GM18858 (cell line): ENCODE measurements around the gene MT4.
"Not testable (repeated sequence)": the region's sequence is repeated elsewhere in the genome, so short reads cannot be mapped to it uniquely, and the experiment has no call there.

Experiments
- ATAC-seq: cut with Tn5 transposase; IDR thresholded peaks from one replicate; pipeline ENCODE4 v1.9.1; 2021; ENCODE audit not compliant: unreplicated experiment

Gene MT4

DNA sequence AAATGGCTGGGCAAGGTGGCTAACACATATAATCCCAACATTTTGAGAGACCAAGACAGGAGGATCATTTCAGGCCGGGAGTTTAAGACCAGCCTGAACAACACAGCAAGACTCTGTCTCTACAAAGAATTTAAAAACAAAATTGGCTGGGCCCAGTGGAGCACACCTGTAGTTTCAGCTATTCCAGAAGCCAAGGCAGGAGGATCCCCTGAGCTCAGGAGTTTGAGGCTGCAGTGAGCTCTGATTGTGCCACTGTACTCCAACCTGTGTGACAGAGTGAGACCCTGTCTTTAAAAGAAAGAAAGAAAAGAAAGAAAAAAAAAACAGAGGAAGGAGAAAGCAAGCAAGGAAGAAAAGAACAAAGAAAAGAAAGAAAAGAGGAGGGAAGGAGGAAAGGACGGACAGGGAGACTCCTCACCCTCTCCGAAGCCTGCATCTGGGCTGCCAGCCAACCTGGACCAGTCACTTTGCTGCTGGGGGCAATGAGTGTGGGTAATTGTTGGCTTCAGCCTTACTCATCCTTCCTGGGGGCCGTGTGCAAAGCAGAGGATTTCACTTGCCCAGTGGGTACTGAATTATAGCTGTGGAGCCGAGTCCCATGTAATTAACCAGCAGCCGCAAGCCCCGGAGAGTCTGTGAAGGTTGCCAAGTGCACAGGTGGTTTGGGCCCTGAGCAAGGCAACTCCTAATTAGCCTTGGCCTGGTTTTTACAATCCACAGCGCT lies 6.7 kb upstream of the MT4 start:
- no peak for ATAC-seq

DNA sequence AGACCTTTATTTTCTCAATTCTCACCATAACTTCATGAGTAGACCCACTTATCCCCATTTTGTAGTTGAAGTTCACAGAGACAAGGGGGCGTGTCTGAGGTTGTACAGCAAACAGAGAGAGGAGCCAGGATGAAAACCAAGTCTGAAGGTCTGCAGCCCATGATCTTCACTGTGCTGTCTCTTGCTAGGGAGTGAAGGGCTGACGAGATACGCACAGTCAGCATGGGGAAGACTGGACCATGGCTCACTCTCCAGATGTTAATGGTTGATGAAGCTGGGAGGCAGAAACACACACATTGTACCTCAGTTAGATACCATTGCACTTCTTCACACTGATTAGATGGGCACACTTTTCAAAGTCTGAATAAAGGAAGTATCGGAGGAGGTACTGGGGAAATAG lies 5.8 kb upstream of the MT4 start:
- ATAC-seq = no peak

DNA sequence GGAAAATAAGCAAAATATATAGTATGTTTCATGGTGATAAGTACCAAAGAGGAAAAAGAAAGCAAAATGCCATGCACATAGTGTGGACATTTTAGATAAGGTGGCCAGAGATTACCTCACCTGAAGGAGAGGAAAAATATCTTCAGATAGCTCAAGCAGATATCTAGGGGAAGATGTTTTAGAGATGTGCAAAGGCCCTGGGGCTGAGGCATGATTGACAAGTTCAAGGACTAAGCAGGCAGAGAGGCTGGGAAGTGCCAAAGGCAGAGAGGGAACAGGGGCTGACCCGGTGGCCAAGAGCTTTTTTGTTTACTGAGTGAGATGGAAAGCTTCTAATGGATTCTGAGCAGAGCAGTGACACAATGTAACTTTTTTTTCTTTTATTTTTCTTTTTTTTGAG lies 4.4 kb upstream of the MT4 start:
- no peak for ATAC-seq

DNA sequence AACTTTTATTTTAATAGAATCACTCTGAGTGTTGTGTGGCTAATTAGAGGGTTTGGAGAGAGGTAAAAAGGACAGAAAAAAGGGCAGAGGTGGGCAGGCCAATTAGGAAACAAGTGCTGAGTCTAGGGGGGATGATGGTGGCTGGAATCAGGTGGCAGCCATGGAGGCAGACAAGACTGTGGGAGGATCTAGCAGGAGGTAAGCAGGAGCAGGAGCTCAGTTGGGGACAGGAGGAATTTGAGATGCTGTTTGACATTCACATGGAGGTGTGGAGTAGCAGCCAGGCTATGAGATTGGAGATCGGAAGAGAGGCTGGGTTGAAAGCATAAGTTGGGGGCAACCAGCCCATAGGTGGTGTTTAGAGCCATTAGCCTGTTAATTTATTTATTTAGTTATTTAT lies 3.7 kb upstream of the MT4 start:
- no peak for ATAC-seq

DNA sequence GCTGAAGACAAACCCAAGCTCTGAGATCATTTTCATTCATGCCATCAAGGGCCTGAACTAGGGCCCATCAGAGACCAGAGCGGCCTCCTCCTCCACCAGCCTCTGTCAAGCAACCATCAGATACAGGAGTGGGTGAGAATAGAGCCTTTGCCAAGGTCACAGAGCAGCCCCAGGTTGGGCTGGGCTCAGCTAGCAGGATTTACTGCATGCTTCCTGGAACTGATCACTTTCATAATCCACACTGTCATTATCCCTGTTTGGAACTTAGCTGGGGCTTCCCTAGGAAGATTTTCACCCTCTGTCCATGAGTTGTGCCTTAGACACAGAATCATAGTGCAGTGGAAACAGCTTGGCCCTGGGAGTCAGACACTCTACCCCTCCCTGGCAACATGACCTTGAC lies 5.1 kb downstream of the MT4 start:
- no peak for ATAC-seq

DNA sequence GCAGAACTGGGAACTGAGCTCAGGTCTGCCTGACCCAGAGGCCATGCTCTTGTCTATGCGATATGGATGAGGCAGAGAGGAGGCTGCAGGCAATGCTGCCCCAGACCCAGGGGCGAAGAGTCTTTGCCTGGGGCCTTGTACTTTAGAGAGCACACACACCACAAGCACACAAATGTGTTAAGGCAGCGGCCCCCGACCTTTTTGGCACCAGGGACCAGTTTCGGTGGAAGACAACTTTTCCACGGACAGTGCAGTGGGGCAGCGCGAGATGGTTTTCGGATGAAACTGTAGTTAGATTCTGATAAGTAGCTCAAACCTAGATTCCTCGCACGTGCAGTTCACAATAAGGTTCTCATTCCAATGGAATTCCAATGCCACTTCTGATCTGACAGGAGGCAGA lies 6.7 kb downstream of the MT4 start:
- no peak for ATAC-seq

DNA sequence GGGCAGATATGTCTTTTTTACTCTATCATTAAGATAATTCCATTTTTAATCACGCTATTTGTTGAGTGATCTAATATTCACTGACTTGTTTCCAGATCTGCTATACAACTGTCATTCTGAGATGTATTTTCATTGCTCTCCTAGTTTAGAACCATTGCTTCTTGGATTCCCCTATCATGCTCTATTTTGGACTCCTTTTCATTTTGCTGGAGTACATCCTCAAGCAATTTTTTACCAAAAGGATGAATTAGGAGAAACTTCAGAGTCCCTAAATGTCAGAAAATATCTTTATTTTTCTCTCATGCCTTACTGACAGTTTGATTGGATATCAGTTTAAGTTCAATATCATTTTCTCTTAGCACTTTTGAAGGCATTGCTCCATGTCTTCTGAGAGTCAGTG lies 9.8 kb downstream of the MT4 start:
- no peak for ATAC-seq

DNA sequence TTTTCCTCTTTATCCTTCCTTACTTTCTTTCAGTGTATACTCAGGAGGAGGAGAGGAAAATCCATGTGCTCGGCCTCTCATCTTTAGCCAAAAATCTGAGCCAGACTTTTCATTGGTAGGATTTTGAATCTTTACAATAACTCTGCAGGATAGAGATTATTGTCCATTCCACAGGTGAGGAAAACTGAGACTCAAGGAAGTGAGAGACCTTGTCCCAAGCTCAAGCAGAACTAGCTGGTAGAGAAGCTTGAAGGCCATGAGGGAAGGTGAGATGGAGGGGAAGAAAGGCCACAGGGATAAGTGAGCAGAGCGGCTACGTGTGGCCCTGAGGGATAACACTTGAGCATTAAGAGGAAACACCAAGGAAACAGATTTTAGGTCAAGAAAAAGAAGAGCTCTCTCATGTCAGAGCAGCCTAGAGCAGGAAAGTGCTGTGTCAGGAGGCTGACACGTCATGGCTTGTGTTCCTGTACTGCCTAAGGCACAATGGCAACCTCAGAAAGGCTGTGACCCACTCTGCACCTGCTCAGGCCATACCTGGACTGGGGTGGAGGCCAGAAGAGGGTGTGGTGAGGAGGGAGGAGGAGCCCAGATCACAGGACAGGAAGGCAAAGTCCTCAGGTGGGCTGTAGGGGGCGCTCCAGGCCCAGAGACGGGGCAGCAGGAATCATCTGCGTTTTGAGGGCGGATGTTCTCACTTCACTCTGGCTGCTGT lies 11.9 kb downstream of the MT4 start:
- ATAC-seq = peak; percentile 62

DNA sequence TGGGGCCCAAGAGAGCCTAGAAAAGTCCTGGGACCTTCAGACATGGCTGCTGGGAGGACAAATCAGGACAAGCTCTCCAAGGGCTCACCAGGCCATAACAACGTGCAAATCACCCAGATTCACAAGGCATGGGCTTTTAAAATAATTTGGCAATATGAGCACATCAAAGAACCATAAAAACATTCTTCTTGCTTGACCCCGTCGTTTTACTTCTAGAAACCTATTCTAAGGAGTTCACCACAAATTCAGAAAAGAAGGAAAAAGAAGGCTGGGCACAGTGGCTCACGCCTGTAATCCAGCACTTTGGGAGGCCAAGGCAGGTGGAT lies 12.4 kb downstream of the MT4 start:
- ATAC-seq = no peak

DNA sequence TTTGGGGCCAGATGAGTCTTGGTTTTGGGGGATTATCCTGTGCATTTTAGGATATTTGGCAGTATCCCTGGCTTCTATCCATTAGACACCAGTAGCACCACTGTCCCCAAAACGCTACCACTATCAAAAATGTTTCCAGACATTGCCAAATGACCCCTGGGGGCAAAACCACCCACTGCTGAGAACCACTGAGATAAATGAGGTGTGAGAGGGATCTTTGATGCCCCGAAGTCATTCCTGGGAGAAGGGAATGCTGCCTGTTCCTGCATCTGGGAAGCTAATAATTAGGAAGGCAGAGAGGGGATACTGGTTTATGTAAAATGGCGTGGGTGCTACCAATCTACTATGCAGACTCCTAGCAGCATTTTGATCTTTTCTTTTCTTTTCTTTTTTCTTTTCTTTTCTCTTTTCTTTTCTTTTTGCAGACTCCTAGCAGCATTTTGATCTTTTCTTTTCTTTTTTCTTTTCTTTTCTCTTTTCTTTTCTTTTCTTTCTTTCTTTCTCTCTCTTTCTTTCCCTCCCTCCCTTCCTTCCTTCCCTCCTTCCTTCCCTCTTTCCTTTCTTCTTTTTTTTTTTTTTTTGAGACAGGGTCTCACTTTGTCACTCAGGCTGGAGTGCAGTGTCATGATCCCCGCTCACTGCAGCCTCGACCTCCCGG lies 15.6 kb downstream of the MT4 start:
- ATAC-seq = no peak

DNA sequence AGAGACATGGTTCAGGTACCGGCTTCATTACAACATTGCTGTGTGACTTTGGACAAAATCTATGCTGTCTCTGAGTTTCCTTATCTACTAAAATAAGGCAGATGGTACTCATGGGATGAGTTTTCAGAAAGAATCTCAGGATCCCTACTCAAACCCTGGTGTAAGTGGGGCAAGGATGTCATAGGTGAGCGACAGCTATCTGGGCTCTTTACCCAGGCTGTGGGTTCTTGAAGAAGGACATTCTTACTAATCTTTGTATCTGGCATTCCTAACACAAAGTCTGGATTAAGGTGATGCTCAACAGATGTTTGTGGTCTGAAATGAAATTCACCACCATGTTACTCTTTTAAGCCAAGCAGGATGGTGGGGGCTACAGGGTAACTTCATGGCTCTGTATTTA lies 18.0 kb downstream of the MT4 start:
- not testable (repeated sequence) for ATAC-seq

DNA sequence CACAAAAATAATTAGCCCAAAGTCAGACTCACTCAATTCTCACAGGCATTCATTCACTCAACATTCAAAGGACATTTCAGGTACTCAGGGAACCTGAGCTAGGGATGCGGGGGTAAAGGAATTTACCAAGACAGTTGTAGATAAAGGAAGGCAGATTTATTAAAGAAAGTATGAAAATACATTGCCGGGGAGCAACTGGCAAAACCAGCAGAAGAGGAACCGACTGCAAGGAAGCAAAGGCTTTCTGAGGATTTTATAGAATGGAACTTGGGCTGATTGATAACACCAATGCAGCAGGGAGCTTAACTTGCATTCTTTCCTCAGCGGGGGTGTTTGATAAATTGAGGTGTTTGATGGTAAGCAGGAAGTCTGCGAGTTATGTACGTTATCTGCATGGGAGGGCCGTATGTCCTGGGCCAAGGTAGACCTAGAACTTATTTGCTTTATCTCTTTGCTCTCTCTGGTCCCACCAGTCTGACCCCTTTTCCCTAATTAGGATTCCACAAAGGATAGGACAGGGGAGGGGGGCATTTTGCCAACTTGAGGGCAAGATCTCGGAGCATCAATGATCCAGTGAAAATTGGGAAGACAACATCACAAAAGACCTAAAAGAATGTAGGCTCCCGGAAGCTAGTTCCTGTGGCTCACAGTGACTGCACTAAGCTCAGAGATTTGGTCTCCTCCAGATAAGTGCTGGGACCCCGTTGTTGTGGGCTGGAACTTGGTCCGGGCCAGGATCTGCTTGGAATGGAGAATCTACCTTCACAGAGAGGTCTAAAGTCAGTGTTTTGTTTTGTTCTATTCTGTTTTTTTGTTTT lies 18.7 kb downstream of the MT4 start:
- no peak for ATAC-seq

DNA sequence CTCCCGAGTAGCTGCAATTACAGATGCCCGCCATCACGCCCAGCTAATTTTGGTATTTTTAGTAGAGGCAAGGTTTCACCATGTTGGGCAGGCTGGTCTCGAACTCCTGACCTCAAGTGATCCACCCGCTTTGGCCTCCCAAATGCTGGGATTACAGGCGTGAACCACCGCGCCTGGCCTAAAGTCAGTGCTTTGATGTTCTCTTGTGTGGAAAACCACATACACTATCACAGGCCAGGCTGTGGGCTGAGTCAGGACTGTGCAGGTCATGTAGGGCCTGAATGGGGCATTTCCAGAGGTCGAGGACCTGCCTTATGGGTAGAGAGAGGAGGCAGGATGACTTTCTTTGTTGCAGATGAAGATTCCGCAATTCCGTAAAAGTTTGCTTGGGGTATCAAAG lies 19.4 kb downstream of the MT4 start:
- no peak for ATAC-seq

DNA sequence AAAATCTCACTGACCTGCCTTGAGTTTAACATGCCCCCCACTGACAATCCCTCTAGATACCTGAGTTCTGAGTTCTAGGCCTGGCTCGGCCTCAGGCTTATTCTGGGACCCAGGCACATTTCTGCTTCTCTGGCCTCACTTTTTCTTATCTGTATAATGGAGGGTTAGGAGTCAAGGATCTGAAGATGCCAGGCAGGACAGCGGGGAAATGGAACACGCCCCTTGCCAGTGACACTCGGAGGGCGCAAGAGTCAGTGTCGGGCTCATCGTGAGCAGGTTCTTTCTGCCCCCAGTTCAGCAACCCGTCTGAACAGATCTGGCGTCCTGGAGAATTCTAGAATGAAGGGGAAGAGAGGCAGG lies 23.9 kb downstream of the MT4 start:
- ATAC-seq = no peak

DNA sequence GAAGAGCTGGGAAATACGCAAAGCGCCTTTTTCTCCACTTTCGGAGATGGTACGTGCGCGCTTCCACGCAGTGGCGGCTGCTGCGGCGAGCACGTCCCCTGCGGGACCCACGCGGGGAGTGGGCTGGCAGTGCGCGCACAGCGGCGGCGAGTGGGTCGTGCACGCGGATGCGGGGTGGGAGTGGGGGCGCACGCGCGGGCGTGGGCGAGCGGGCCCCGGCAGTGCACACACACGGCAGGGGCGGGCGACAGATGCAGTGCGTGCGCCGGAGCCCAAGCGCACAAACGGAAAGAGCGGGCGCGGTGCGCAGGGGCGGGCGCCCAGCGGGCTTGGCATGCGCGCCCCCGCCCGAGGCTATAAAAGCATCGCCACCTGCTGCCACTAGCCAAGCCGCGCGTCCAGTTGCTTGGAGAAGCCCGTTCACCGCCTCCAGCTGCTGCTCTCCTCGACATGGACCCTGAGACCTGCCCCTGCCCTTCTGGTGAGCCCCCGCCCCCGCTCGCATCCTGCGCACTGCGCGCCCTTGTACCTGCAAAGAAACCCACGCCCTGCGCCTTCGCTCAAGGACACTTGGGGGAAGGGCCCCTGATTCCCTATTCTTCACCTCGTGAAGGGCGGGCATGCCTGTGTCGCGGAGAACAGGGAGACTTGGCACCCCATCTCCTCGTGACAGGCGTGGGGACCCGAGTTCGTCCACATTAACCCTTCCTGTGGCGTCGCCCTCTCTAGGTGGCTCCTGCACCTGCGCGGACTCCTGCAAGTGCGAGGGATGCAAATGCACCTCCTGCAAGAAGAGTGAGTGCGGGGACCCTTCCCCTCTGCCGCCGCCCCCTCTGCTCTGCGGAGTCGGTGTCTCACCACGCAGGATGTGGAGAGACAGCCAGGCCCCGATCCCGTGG lies 24.5 kb downstream of the MT4 start, which contains the start of gene MT3:
Gene MT3, plus strand, starts transcription at position 388 of the 899 bp plus-strand sequence. Its CDS starts 63 bp downstream, at position 451.
- no peak for ATAC-seq

DNA sequence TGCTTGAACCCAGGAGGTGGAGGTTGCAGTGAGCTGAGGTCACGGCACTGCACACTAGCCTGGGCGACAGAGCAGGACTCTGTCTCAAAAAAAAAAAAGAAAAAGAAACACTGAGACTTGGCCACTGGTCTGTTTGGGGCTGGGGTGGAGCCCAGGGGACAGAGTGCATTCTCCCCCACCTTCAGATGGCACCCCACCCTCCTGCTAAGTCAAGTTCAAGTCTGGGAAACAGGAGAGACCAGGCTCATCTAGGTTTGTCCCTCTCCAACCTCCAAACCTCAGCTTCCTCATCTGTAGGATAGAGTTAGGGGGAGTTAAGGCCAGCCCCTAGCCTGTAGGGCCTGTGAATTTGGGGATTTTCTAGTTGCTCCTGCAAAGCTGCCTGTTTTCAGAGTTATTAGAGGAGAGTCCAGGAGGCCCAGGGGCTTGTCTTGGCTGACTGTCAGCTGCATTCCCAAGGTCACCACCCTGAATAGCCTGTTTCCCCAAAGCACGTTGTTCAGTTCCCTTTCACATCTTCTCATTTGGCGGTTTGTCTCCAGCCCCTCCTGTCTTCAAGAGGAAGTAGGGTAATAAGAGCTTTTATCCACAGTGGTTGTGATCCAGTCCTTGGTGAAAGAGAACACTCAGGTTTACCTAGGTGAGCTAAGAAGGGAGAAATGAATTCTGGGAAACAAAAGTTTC lies 26.6 kb downstream of the MT4 start:
- no peak for ATAC-seq

DNA sequence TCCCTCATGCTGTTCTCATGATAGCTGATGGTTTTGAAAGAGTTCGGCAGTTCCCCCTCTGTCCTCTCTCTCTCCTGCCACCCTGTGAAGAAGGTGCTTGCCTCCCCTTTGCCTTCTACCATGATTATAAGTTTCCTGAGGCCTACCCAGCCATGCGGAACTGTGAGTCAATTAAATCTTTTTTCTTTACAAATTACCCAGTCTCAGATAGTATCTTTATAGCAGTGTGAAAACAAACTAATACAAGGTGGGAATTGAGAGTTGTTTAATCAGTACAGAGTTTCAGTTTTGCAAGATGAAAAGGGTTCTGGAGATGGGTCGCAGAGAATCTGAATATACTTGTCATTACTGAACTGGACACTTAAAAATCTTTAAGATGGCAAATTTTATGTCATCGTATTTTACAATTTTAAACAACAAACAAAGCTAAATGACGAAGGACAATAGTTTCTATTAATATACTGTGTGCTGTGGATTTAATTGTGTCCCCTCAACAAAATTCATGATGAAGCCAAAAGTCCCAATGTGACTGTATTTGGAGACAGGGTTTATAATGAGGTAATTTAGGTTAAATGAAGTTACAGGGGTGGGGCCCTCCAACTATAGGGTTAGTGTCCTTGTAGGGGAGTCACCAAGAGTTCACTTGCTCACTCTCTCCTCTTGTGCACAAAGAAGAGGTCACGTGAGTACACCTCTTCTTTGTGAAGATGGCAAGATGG lies 28.9 kb downstream of the MT4 start:
- no peak for ATAC-seq

DNA sequence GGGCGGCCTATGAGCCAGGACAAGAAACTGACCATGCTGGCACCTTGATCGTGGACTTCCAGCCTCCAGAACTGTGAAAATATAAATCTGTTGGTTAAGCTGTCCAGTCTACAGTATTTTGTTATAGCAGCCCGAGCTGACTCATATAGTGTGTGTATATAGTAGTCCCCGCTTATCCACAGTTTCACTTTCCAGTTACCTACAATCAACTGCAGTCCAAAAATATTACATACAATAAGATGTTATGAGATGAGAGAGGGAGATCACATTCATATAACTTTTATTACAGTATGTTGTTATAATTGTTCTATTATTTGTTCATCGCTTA lies 29.4 kb downstream of the MT4 start:
- no peak for ATAC-seq

DNA sequence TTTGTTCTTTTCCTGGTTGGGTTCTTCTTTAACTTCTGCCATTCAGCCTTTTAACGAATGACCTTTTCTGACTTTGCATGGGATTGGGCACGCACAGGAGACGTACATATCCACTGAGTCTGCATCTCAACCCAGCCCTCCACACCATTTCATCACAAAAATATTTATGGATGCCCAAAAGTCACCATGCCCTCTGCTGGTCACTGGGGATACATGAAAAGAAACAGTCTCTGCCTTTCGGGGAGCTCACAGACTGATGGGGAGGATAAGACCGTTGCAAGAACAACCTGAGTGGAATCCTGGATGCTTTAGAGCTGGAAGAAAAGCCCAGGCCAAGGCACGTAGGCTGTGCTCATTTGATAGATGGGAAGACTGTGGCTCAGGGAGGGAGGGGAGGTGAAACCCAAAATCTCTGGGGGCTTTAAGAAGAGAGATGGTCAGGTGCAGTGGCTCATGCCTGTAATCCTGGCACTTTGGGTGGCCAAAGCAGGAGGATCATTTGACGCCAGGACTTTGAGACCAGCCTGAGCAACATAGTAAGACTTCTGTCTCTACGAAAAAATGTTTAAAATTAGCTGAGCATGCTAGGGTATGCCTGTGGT lies 35.6 kb downstream of the MT4 start:
- no peak for ATAC-seq
